ENCODE results near the gene KCTD13.

GRCh38 chr16:29901607-29901945, 24.4 kb downstream of the KCTD13 start:
- TF ChIP-seq, protein P1, sequence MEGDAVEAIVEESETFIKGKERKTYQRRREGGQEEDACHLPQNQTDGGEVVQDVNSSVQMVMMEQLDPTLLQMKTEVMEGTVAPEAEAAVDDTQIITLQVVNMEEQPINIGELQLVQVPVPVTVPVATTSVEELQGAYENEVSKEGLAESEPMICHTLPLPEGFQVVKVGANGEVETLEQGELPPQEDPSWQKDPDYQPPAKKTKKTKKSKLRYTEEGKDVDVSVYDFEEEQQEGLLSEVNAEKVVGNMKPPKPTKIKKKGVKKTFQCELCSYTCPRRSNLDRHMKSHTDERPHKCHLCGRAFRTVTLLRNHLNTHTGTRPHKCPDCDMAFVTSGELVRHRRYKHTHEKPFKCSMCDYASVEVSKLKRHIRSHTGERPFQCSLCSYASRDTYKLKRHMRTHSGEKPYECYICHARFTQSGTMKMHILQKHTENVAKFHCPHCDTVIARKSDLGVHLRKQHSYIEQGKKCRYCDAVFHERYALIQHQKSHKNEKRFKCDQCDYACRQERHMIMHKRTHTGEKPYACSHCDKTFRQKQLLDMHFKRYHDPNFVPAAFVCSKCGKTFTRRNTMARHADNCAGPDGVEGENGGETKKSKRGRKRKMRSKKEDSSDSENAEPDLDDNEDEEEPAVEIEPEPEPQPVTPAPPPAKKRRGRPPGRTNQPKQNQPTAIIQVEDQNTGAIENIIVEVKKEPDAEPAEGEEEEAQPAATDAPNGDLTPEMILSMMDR (conservative IDR thresholded peaks at IDR 0.05; ENCODE audit: low read depth, low read length): no peak
- TF ChIP-seq EZH2phosphoT487 (IDR thresholded peaks at IDR 0.05; ENCODE audit: borderline replicate concordance, low read length): no peak
- TF ChIP-seq EZH2 (IDR thresholded peaks at IDR 0.05; ENCODE audit: low read length, unreplicated experiment): no peak

All from PC-3 (cell line).